ENCODE data around the gene CASQ2. TPM values are rescaled to one million over a fixed set of nuclear protein-coding genes. Genes with fewer than 3 reads are reported as not detected.

CASQ2 gene
- total RNA-seq, 1 experiment from 2014 or later, result not detected

GRCh38 chr1:115692224-115692623 lies 76.3 kb downstream of the CASQ2 start:
- H3K27me3 Mint-ChIP-seq (ENCODE audit: insufficient read depth, unreplicated experiment), result no peaks in the 10 kb centered on the region
- H3K27ac Mint-ChIP-seq (ENCODE audit: low read depth, unreplicated experiment), result no peak overlapping the region
- TF ChIP-seq CTCF (IDR thresholded peaks at IDR 0.05; ENCODE audit: unreplicated experiment), result no peak
- ChIA-PET POLR2A (no interaction called here), CTCF (interaction anchor here (3.0 kb wide), 1 partner anchor 14 kb away, joined by 10 read pairs; no protein-coding TSS in a partner anchor)
- intact Hi-C loops (cut with micrococcal nuclease), result no loop called here
- H3K4me3 Mint-ChIP-seq (ENCODE audit: unreplicated experiment), result no peak overlapping the region
- no peaks in the 10 kb centered on the region for H3K4me1 Mint-ChIP-seq (ENCODE audit: insufficient read depth, unreplicated experiment)
- BruUV-seq (replicated peaks), result no TSS peak
- H3K9me3 Mint-ChIP-seq (ENCODE audit: unreplicated experiment), result no peaks in the 10 kb centered on the region
- H3K36me3 Mint-ChIP-seq (ENCODE audit: insufficient read depth, unreplicated experiment), result peaks cover 31% of the 10 kb centered on the region
- DNase-seq (ENCODE audit: unreplicated experiment), result no peak

- no peak for DNase-seq (ENCODE audit: unreplicated experiment)
- CTCF ChIA-PET, result interaction anchor here (0.6 to 3.0 kb wide), 4 partner anchors 11 to 52 kb away, joined by 3 to 10 read pairs (median 6); no protein-coding TSS in a partner anchor
- BruUV-seq (replicated peaks), result no TSS peak
- no peaks in the 10 kb centered on the region for H3K9me3 Mint-ChIP-seq (ENCODE audit: unreplicated experiment)
- peaks cover 31% of the 10 kb centered on the region for H3K36me3 Mint-ChIP-seq (ENCODE audit: insufficient read depth, unreplicated experiment)
- no peak overlapping the region for H3K27ac Mint-ChIP-seq (ENCODE audit: low read depth, unreplicated experiment)
- no peaks in the 10 kb centered on the region for H3K4me1 Mint-ChIP-seq (ENCODE audit: insufficient read depth, unreplicated experiment)
- POLR2A ChIA-PET, result interaction anchor here (0.6 kb wide), 1 partner anchor 9 kb away, joined by 3 read pairs; no protein-coding TSS in a partner anchor
- no peak for TF ChIP-seq CTCF (IDR thresholded peaks at IDR 0.05; ENCODE audit: unreplicated experiment)
- no peak overlapping the region for H3K4me3 Mint-ChIP-seq (ENCODE audit: unreplicated experiment)
- no peaks in the 10 kb centered on the region for H3K27me3 Mint-ChIP-seq (ENCODE audit: insufficient read depth, unreplicated experiment)
- intact Hi-C loops (cut with micrococcal nuclease), result no loop called here
Observed at GRCh38 chr1:115690972-115691371, 77.5 kb downstream of the CASQ2 start.

- Mint-ChIP-seq H3K4me1 (ENCODE audit: insufficient read depth, unreplicated experiment) (no peaks in the 10 kb centered on the region), H3K4me3 (ENCODE audit: unreplicated experiment) (no peak overlapping the region), H3K27me3 (ENCODE audit: insufficient read depth, unreplicated experiment) (no peaks in the 10 kb centered on the region), H3K36me3 (ENCODE audit: insufficient read depth, unreplicated experiment) (peaks cover 46% of the 10 kb centered on the region), H3K27ac (ENCODE audit: low read depth, unreplicated experiment) (no peak overlapping the region), H3K9me3 (ENCODE audit: unreplicated experiment) (no peaks in the 10 kb centered on the region)
- ChIA-PET CTCF (interaction anchor here (1.9 kb wide), 1 partner anchor 19 kb away, joined by 5 read pairs; no protein-coding TSS in a partner anchor), POLR2A (interaction anchor here (0.6 to 1.0 kb wide), 2 partner anchors 9 to 53 kb away, joined by 4 to 6 read pairs; no protein-coding TSS in a partner anchor)
- intact Hi-C loops (cut with micrococcal nuclease), result no loop called here
- no peak for DNase-seq (ENCODE audit: unreplicated experiment)
- no peak for TF ChIP-seq CTCF (IDR thresholded peaks at IDR 0.05; ENCODE audit: unreplicated experiment)
- BruUV-seq (replicated peaks), result no TSS peak
Observed at GRCh38 chr1:115687744-115688143, 80.8 kb downstream of the CASQ2 start.

GRCh38 chr1:115685029-115685705 lies 83.3 kb downstream of the CASQ2 start:
- Mint-ChIP-seq H3K4me3 (ENCODE audit: unreplicated experiment) (no peak overlapping the region), H3K27me3 (ENCODE audit: insufficient read depth, unreplicated experiment) (no peaks in the 10 kb centered on the region), H3K36me3 (ENCODE audit: insufficient read depth, unreplicated experiment) (peaks cover 37% of the 10 kb centered on the region), H3K9me3 (ENCODE audit: unreplicated experiment) (no peaks in the 10 kb centered on the region), H3K27ac (ENCODE audit: low read depth, unreplicated experiment) (no peak overlapping the region), H3K4me1 (ENCODE audit: insufficient read depth, unreplicated experiment) (peaks cover 4% of the 10 kb centered on the region)
- no peak for DNase-seq (ENCODE audit: unreplicated experiment)
- no peak for TF ChIP-seq CTCF (IDR thresholded peaks at IDR 0.05; ENCODE audit: unreplicated experiment)
- no TSS peak for BruUV-seq (replicated peaks)
- intact Hi-C loops (cut with micrococcal nuclease), result no loop called here
- CTCF ChIA-PET, result interaction anchor here (3.3 kb wide), 1 partner anchor 21 kb away, joined by 10 read pairs; no protein-coding TSS in a partner anchor
- POLR2A ChIA-PET, result interaction anchor here (0.9 kb wide), 1 partner anchor 16 kb away, joined by 3 read pairs; no protein-coding TSS in a partner anchor
